Adrenal gland (tissue), 12 donors: ENCODE data around the gene CRACR2B. TPM values are rescaled to one million over a fixed set of nuclear protein-coding genes. Genes with fewer than 3 reads are reported as not detected.

Experiments used
- DNase-seq, 7 donors: peaks; one replicate each; pipeline ENCODE4 v3.0.0-alpha.2; 2019 to 2020
- H3K27ac ChIP-seq, 5 donors: fragments of 200-600 bp; sonication (generic) in 4 of 5; 1 replicate in 3 of 5; 2 replicates in 2 of 5; pipeline versions ENCODE4 v1.5.1 to v1.8.0; 2016 to 2020; ENCODE audit warnings: mild to moderate bottlenecking in 1 of 5
- H3K27me3 ChIP-seq: fragments of 200-600 bp; 2 replicates; pipeline ENCODE4 v1.8.0; 2021
- H3K36me3 ChIP-seq, 2 donors: fragments of 200-600 bp; replicated peaks in 1 of 2; 1 replicate in 1 of 2; 2 replicates in 1 of 2; pipeline versions ENCODE4 v1.5.1 to v1.8.0; 2018 to 2022
- H3K4me1 ChIP-seq, 2 donors: fragments of 200-600 bp; replicated peaks in 1 of 2; 1 replicate in 1 of 2; 2 replicates in 1 of 2; pipeline versions ENCODE4 v1.5.1 to v1.8.0; 2018 to 2021
- H3K4me3 ChIP-seq, 4 donors: fragments of 200-600 bp; sonication (generic) in 3 of 4; one replicate each; pipeline ENCODE4 v1.5.1; 2016 to 2018
- H3K9me3 ChIP-seq, 3 donors: fragments of 200-600 bp; sonication (generic) in 1 of 3; replicated peaks in 1 of 3; 1 replicate in 2 of 3; 2 replicates in 1 of 3; pipeline versions ENCODE4 v1.5.1 to v1.8.0; 2016 to 2021
- CTCF ChIP-seq, 6 experiments: fragments of 450-650 bp in 4 of 6; fragments of 200-600 bp in 2 of 6; sonication (generic) in 1 of 6; IDR thresholded peaks; 1 replicate in 5 of 6; 2 replicates in 1 of 6; pipeline versions ENCODE4 v1.5.1 to v1.8.0; 2016 to 2021; ENCODE audit warnings: antibody characterized with exemption in 6 of 6, mild to moderate bottlenecking in 2 of 6, moderate library complexity in 1 of 6
- POLR2A ChIP-seq, 2 donors: fragments of 450-650 bp; IDR thresholded peaks; one replicate each; pipeline ENCODE4 v1.6.1; 2017; ENCODE audit warnings: antibody characterized with exemption in 2 of 2, mild to moderate bottlenecking in 2 of 2, moderate library complexity in 1 of 2
- WGBS, 4 donors: extraction: QIAGEN DNeasy Blood & Tissue Kit in 2 of 4; methylation state at CpG; one replicate each; pipeline versions ENCODE4 v1.1.5 to v1.1.7; 2013 to 2017; 5-methylcytosine and 5-hydroxymethylcytosine counted together
- intact Hi-C, 2 donors: fragments of 100-400 bp; cut with DNase I; formaldehyde crosslinking; loops; one replicate each; pipeline versions ENCODE4 v1.14.1 to v1.15.0; 2022 to 2023
- polyA plus RNA-seq, 3 donors: library from polyadenylated mRNA; stranded (reverse); fragments of 200-250 nt in 2 of 3; fragments of 350-450 nt in 1 of 3; fragmentation: Illumina TruSeq in 1 of 3; extraction: RNeasy Lipid Tissue Mini Kit (QIAGEN cat#74804) in 1 of 3; gene quantifications; one replicate each; pipeline ENCODE4 v1.2.3, GENCODE V29; 2013 to 2014
- total RNA-seq, 9 donors: library from RNA; depleted of rRNA in 4 of 9; stranded (reverse); fragments of >200 nt in 4 of 9; fragments of 120-200 nt in 1 of 9; fragmentation: NEBNext Ultra II Directional in 1 of 9; extraction: Animal tissue kit (Norgen Biotek cat#: 25700) in 1 of 9; gene quantifications; one replicate each; pipeline versions ENCODE4 v1.1.0 to v1.2.4, GENCODE V29; 2013 to 2023
- donor health status: healthy with polysubstance abuse.
- donor health status: Bipolar disorder and iron deficiency.
- donor health status: DM: yes; HTN: yes; CAD: no.
- donor health status: DM: no; HTN: no; CAD: no.
- donor health status: DM: no; HTN: no; CAD: no.
- donor health status: DM: yes; HTN: yes; CAD: no.

CRACR2B gene
- total and polyA plus RNA-seq, 12 donors, result 1.0 to 91.3 (median 15.6) TPM

- Histone ChIP-seq H3K4me3 (peak overlapping the region; percentile 59 to 98 (median 84)), H3K27ac (peak overlapping the region; percentile 71 to 98 (median 96)), H3K4me1 (peaks cover 31 to 34% of the 10 kb centered on the region in 2 donors), H3K9me3 (no peaks in the 10 kb centered on the region), H3K36me3 (peaks cover 0 to 20% of the 10 kb centered on the region in 2 donors), H3K27me3 (no peaks in the 10 kb centered on the region)
- DNase-seq, result peak; percentile 89 to 96 (median 92)
- 0 to 1% methylated on average over 90 to 96 of the region's 96 CpGs; no CpG with 5 or more reads in 2 of the 4 donors for WGBS, 4 donors
- intact Hi-C loops, result no loop called here
- TF ChIP-seq POLR2A (IDR thresholded peaks at IDR 0.05) (peak; percentile 79 to 95), CTCF (IDR thresholded peaks at IDR 0.05) (peak in 4 of 6 experiments; percentile 25 to 52 (median 38))
These were observed 8.4 kb upstream of the CRACR2B start for GRCh38 chr11:819129-819931.

- Histone ChIP-seq H3K27ac (peak overlapping the region; percentile 71 to 98 (median 96)), H3K36me3 (peaks cover 0 to 27% of the 10 kb centered on the region in 2 donors), H3K4me3 (peak overlapping the region; percentile 59 to 98 (median 84)), H3K4me1 (peaks cover 31 to 34% of the 10 kb centered on the region in 2 donors), H3K27me3 (no peaks in the 10 kb centered on the region), H3K9me3 (no peaks in the 10 kb centered on the region)
- WGBS, 4 donors, result 1 to 10% (median 3%) methylated on average over 2 to 47 of the region's 47 CpGs
- peak; percentile 92 to 98 (median 98) for DNase-seq
- no peak for TF ChIP-seq CTCF (IDR thresholded peaks at IDR 0.05)
- TF ChIP-seq POLR2A (IDR thresholded peaks at IDR 0.05), result peak; percentile 45 to 91
- intact Hi-C loops, result no loop called here
These were observed 7.6 kb upstream of the CRACR2B start for GRCh38 chr11:819943-820649.

GRCh38 chr11:820655-821511 is 6.8 kb upstream of the CRACR2B start:
- no peaks in the 10 kb centered on the region for H3K27me3 ChIP-seq
- peak overlapping the region in 3 of 4 donors; percentile 78 to 98 (median 91) for H3K4me3 ChIP-seq
- intact Hi-C loops, result no loop called here
- TF ChIP-seq CTCF (IDR thresholded peaks at IDR 0.05) (no peak), POLR2A (IDR thresholded peaks at IDR 0.05) (peak in 1 of 2 donors; percentile 32)
- peak overlapping the region; percentile 31 to 98 (median 96) for H3K27ac ChIP-seq
- WGBS, 4 donors, result 13 to 27% (median 24%) methylated on average over 5 to 11 of the region's 11 CpGs
- peaks cover 31 to 34% of the 10 kb centered on the region in 2 donors for H3K4me1 ChIP-seq
- DNase-seq, result peak; percentile 90 to 97 (median 96)
- H3K36me3 ChIP-seq, result peaks cover 0 to 28% of the 10 kb centered on the region in 2 donors
- H3K9me3 ChIP-seq, result no peaks in the 10 kb centered on the region
